GM21576 (cell line): Measurements from ENCODE around the gene CERCAM.

ENCODE experiments used
- ATAC-seq: cut with Tn5 transposase; IDR thresholded peaks from one replicate; pipeline ENCODE4 v1.9.1; 2021; ENCODE audit warnings: mild to moderate bottlenecking, moderate library complexity; ENCODE audit not compliant: unreplicated experiment

The CERCAM gene

GRCh38 chr9:128420651-128421481 lies at the start of gene CERCAM:
Gene CERCAM, plus strand, starts transcription at chr9:128420857. Its CDS starts 21 bp downstream, at chr9:128420878.
- peak; percentile 63 for ATAC-seq

GRCh38 chr9:128371630-128372117 lies 49.0 kb upstream of the CERCAM start:
- ATAC-seq: no peak

GRCh38 chr9:128372188-128372641 lies 48.4 kb upstream of the CERCAM start:
- ATAC-seq: no peak

GRCh38 chr9:128372784-128373183 lies 47.9 kb upstream of the CERCAM start:
- ATAC-seq: no peak

- ATAC-seq: no peak
These were observed 46.4 kb upstream of the CERCAM start for GRCh38 chr9:128374221-128374675.

- no peak for ATAC-seq
These were observed 44.8 kb upstream of the CERCAM start for GRCh38 chr9:128375865-128376264.

GRCh38 chr9:128382261-128382660 lies 38.4 kb upstream of the CERCAM start:
- ATAC-seq: no peak

- no peak for ATAC-seq
These were observed 37.5 kb upstream of the CERCAM start for GRCh38 chr9:128383007-128383753.

- ATAC-seq: no peak
These were observed 36.9 kb upstream of the CERCAM start for GRCh38 chr9:128383791-128384190.

GRCh38 chr9:128384801-128385495 lies 35.7 kb upstream of the CERCAM start:
- no peak for ATAC-seq

- no peak for ATAC-seq
These were observed 34.9 kb upstream of the CERCAM start for GRCh38 chr9:128385496-128386460.

GRCh38 chr9:128388150-128388549 lies 32.5 kb upstream of the CERCAM start:
- ATAC-seq: no peak

- ATAC-seq: no peak
These were observed 31.1 kb upstream of the CERCAM start for GRCh38 chr9:128389395-128390149.

- no peak for ATAC-seq
These were observed 30.4 kb upstream of the CERCAM start for GRCh38 chr9:128390150-128390812.

GRCh38 chr9:128390813-128391711 lies 29.6 kb upstream of the CERCAM start:
- ATAC-seq: no peak

- ATAC-seq: no peak
These were observed 28.7 kb upstream of the CERCAM start for GRCh38 chr9:128391956-128392301.

GRCh38 chr9:128392302-128393144 lies 28.1 kb upstream of the CERCAM start:
- no peak for ATAC-seq
